ENCODE results near the gene CDCA3.

The CDCA3 gene

DNA sequence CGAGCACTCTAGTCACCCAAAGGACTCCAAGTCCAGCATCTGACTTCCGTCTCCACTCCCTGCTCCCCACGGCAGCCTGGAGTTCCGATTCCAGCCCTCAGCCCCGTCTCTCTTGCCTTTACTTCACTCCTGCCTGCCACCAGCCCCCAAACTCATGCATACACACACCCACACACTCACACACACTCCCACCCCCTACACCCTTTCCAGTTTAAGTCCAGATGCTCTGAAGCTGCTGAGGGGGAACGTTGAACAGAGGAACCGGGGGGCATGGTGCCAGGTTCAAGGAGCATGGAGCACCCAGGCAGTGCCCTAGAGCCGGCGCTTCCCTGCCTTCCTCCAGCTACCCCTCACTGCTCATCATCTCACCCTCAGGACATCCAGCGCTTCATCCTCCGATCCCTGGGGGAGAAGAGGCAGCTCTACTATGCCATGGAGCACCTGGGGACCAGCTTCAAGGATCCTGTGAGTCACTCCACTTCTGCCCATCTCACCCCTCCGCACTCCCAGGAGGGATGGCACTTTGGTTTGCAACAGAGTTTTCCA is 19.6 kb downstream of the CDCA3 start:
- no peak for TF ChIP-seq CTCF (IDR thresholded peaks at IDR 0.05)

DNA sequence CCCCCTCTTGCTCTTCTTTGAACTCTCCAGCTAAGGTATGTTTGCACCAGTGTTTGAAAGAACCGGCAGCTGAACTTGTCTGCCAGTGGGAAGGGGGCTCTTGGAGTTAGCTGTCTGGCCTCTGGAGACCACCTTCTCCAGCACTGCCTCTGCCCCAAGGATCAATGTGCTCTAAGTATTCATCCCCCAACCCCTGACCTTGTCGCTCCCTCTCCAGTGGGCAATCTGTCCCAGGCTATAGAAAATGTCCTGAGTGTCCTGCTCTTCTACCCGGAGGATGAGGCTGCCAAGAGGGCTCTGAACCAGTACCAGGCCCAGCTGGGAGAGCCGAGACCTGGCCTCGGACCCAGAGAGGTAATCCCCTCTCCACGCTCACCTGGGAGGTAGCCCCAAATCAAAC is 20.1 kb downstream of the CDCA3 start:
- TF ChIP-seq CTCF (IDR thresholded peaks at IDR 0.05) = no peak

DNA sequence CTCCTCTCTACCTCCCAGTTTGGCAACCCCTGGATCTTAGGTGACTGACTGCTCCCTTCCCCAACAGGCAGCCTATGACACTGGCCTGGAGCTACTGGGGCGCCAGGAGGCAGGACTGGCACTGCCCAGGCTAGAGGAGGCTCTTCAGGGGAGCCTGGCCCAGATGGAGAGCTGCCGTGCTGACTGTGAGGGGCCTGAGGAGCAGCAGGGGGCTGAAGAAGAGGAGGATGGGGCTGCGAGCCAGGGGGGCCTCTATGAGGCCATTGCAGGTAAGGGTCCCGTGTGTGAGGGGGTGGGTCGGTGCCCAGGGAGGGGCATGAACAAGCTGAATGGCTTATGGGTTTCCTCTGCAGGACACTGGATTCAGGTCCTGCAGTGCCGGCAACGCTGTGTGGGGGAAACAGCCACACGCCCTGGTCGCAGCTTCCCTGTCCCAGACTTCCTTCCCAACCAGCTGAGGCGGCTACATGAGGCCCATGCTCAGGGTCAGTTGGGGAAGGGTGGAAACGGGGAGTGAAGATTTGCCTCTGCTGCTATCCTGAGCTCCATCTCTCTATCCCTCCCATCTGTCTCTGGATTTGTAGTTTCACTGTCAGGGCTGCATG is 20.7 kb downstream of the CDCA3 start:
- TF ChIP-seq CTCF (IDR thresholded peaks at IDR 0.05) = no peak

DNA sequence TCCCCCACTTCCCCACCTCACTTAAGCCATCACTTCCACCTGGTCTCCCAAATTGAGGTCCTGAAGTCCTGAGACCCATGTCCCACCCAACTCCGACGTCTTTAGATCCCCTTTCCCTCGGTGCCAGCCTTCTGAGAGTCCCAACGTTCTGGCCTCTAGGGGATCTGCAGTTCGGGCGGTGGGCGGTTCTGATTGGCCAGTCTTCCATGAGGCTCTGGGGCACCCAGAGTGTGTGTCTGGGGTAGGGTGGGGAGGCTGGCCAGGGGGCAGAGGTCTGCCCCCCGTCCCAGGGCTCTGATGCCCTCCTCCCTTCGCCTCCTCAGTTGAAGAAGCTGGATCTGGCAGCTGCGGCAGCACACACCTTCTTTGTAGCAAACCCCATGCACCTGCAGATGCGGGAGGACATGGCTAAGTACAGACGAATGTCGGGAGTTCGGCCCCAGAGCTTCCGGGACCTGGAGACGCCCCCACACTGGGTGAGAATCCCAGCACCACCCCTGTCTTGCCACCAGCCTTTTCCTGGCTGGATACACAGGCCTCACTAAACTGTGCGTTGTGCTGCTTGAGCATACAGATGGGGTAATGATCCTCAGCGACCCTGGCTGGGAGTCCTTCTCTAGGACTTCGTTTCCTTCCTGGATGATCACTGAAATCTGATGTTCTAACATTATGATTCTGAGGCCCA is 21.4 kb downstream of the CDCA3 start:
- TF ChIP-seq CTCF (IDR thresholded peaks at IDR 0.05) = no peak

DNA sequence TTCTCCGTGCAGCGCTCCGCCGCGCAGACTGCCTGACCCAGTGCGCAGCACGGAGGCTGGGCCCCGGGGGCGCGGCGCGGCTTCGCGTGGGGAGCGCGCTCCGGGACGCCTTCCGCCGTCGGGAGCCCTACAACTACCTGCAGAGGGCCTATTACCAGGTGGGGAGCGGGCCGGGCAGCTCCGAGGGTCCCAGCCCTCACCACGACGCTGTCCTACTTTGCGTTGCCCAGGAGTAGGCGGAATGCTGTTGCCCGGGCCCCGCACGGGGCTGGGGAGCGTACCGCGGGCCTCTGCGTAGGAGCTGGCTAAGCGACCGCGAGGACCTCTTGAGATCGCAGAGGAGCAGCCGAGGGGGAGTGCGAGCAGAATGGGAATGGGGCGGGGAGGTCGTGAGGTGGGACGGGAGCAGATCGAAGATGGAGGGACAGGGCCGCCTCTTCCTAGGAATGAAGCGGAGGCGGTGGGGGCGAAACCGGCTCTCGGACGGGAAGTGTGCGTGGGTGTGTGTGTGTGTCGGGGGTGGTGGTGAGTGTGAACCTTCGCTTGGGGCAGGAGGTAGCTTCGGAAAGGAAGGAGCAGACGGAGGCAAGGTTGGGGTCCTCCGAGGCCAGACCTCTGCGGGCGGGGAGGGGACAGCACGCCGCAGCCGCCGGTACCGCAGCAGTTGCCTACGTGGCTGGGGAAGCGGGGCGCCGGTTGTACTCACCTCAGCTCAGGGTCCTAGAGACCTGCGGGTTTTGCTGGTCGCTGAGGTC is 22.1 kb downstream of the CDCA3 start:
- no peak for TF ChIP-seq CTCF (IDR thresholded peaks at IDR 0.05)

DNA sequence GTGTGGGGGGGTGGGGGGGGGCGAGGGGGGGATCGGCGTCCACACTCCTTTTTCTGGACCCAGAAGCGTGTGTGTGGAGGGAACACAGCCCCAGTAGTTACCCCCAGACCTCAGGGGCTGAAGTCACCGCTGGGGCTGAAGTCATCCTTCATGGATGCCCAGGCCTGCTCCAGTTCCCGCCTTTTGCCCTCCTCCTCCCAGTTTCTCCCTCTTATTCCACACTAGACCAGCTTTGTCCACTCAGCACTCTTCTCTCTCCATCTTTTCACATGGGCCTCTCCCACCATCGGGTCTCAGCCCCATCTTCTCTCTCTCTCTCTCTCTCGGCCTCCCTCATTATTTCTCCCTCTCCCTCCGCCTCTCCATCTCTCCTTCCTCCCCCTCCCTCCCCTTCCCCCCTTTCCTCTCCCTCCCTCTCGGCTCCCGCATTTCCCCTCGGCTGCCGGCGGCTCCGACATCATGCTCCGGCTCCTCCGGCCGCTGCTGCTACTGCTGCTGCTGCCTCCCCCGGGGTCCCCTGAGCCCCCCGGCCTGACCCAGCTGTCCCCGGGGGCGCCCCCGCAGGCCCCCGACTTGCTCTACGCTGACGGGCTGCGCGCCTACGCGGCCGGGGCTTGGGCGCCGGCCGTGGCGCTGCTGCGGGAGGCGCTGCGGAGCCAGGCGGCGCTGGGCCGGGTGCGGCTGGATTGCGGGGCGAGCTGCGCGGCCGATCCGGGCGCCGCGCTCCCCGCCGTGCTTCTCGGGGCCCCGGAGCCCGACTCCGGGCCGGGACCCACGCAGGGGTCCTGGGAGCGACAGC is 22.9 kb downstream of the CDCA3 start, which contains the start of gene P3H3:
Gene P3H3 (plus strand): TSS at position 426 of the 799 bp plus-strand sequence. CDS start 34 bp downstream, at position 460.
- no peak for TF ChIP-seq CTCF (IDR thresholded peaks at IDR 0.05)

- no peak for TF ChIP-seq CTCF (IDR thresholded peaks at IDR 0.05)
Measured at GRCh38 chr12:6827437-6827911, 23.6 kb downstream of the CDCA3 start.

Data from LNCAP (cell line).